ENCODE results near the gene HAO2. TPM values are rescaled to one million over a fixed set of nuclear protein-coding genes. Genes with fewer than 3 reads are reported as not detected.

Gene HAO2
- total RNA-seq (not detected), polyA plus RNA-seq (not detected)
- long read RNA-seq, donor 1: 0 reads
- long read RNA-seq, donor 2: 0 reads
- long read RNA-seq, donor 3: 0 reads
- long read RNA-seq, donor 4: 0 reads
- long read RNA-seq, donor 5: 0 reads

- Histone ChIP-seq H3K9ac (ENCODE audit: insufficient read depth in 1 of 2, low read length in 2 of 2) (no peak within 1 kb of the TSS), H3K9me3 (ENCODE audit: control insufficient read depth in 4 of 4, insufficient read depth in 3 of 4, low read length in 3 of 4) (no peaks in the 10 kb centered on the region), H3K4me3 (no peak within 1 kb of the TSS), H3K27me3 (ENCODE audit: control insufficient read depth in 3 of 3, insufficient read depth in 3 of 3, low read length in 2 of 3) (no peaks in the 10 kb centered on the region), H3K4me1 (ENCODE audit: control insufficient read depth in 5 of 5, insufficient read depth in 5 of 5, low read length in 5 of 5) (peaks cover 0 to 27% (median 0%) of the 10 kb centered on the region in 5 donors), H3K27ac (ENCODE audit: low read depth in 1 of 2, low read length in 1 of 2) (no peak within 1 kb of the TSS), H3K36me3 (ENCODE audit: control insufficient read depth in 4 of 4, insufficient read depth in 4 of 4, low read length in 4 of 4) (no peaks in the 10 kb centered on the region)
- DNase-seq (no peak), ATAC-seq (ENCODE audit: insufficient read depth, low FRiP score) (no peak)
- TF ChIP-seq CTCF (IDR thresholded peaks at IDR 0.05; ENCODE audit: control extremely low read depth, extremely low read depth): no peak
- 68 to 86% methylated on average over 2 of the region's 2 CpGs for WGBS, 2 donors
Measured at GRCh38 chr1:119368554-119368953, at the start of gene HAO2. Gene HAO2 (plus strand): TSS chr1:119368785. CDS start chr1:119381086, 12,301 bp downstream.

- DNase-seq: no peak
- H3K27me3 ChIP-seq (ENCODE audit: control insufficient read depth in 3 of 3, insufficient read depth in 3 of 3, low read length in 2 of 3): no peaks in the 10 kb centered on the region
- no peak for TF ChIP-seq CTCF (IDR thresholded peaks at IDR 0.05; ENCODE audit: control extremely low read depth, extremely low read depth)
- ATAC-seq (ENCODE audit: insufficient read depth, low FRiP score): no peak
- no peaks in the 10 kb centered on the region for H3K36me3 ChIP-seq (ENCODE audit: control insufficient read depth in 4 of 4, insufficient read depth in 4 of 4, low read length in 4 of 4)
- no peak overlapping the region for H3K27ac ChIP-seq (ENCODE audit: low read depth in 1 of 2, low read length in 1 of 2)
- peaks cover 0 to 1% (median 0%) of the 10 kb centered on the region in 4 donors for H3K9me3 ChIP-seq (ENCODE audit: control insufficient read depth in 4 of 4, insufficient read depth in 3 of 4, low read length in 3 of 4)
- H3K4me3 ChIP-seq: no peak overlapping the region
- H3K9ac ChIP-seq (ENCODE audit: insufficient read depth in 1 of 2, low read length in 2 of 2): no peak overlapping the region
- peaks cover 0 to 3% (median 0%) of the 10 kb centered on the region in 5 donors for H3K4me1 ChIP-seq (ENCODE audit: control insufficient read depth in 5 of 5, insufficient read depth in 5 of 5, low read length in 5 of 5)
Measured at GRCh38 chr1:119320100-119320499, 48.5 kb upstream of the HAO2 start.

GRCh38 chr1:119321666-119322419, 46.7 kb upstream of the HAO2 start:
- H3K4me3 ChIP-seq: no peak overlapping the region
- no peak for ATAC-seq (ENCODE audit: insufficient read depth, low FRiP score)
- peaks cover 0 to 1% (median 0%) of the 10 kb centered on the region in 4 donors for H3K9me3 ChIP-seq (ENCODE audit: control insufficient read depth in 4 of 4, insufficient read depth in 3 of 4, low read length in 3 of 4)
- DNase-seq: no peak
- WGBS, 2 donors: 76 to 82% methylated on average over 5 of the region's 5 CpGs
- H3K36me3 ChIP-seq (ENCODE audit: control insufficient read depth in 4 of 4, insufficient read depth in 4 of 4, low read length in 4 of 4): no peaks in the 10 kb centered on the region
- TF ChIP-seq CTCF (IDR thresholded peaks at IDR 0.05; ENCODE audit: control extremely low read depth, extremely low read depth): no peak
- H3K27ac ChIP-seq (ENCODE audit: low read depth in 1 of 2, low read length in 1 of 2): no peak overlapping the region
- no peak overlapping the region for H3K9ac ChIP-seq (ENCODE audit: insufficient read depth in 1 of 2, low read length in 2 of 2)
- peaks cover 0 to 5% (median 0%) of the 10 kb centered on the region in 5 donors for H3K4me1 ChIP-seq (ENCODE audit: control insufficient read depth in 5 of 5, insufficient read depth in 5 of 5, low read length in 5 of 5)
- no peaks in the 10 kb centered on the region for H3K27me3 ChIP-seq (ENCODE audit: control insufficient read depth in 3 of 3, insufficient read depth in 3 of 3, low read length in 2 of 3)
